Activated gamma-delta T cell treated with Interleukin-2 at 50 U/mL for 16 hours (primary cell): Measurements from ENCODE around the gene TOM1L2.
"Not testable (repeated sequence)": the region's sequence is repeated elsewhere in the genome, so short reads cannot be mapped to it uniquely, and the experiment has no call there.

Source experiments
- DNase-seq: peaks from one replicate; pipeline ENCODE4 v3.0.0-alpha.2; 2020

Gene TOM1L2

GRCh38 chr17:17970699-17971430, 1.3 kb downstream of the TOM1L2 start:
- no peak for DNase-seq

GRCh38 chr17:17966399-17966798, 5.8 kb downstream of the TOM1L2 start:
- DNase-seq, result no peak

GRCh38 chr17:17965152-17965721, 7.0 kb downstream of the TOM1L2 start:
- no peak for DNase-seq

GRCh38 chr17:17964710-17965109, 7.5 kb downstream of the TOM1L2 start:
- DNase-seq, result no peak

GRCh38 chr17:17963694-17964436, 8.3 kb downstream of the TOM1L2 start:
- DNase-seq, result no peak

GRCh38 chr17:17963066-17963465, 9.1 kb downstream of the TOM1L2 start:
- DNase-seq, result no peak

- no peak for DNase-seq
Measured at GRCh38 chr17:17960500-17961030, 11.6 kb downstream of the TOM1L2 start.

- no peak for DNase-seq
Measured at GRCh38 chr17:17959520-17960361, 12.5 kb downstream of the TOM1L2 start.

GRCh38 chr17:17958982-17959381, 13.2 kb downstream of the TOM1L2 start:
- DNase-seq, result no peak

GRCh38 chr17:17957584-17957916, 14.7 kb downstream of the TOM1L2 start:
- no peak for DNase-seq

- DNase-seq, result not testable (repeated sequence)
Measured at GRCh38 chr17:17955790-17956341, 16.3 kb downstream of the TOM1L2 start.

- no peak for DNase-seq
Measured at GRCh38 chr17:17954079-17954478, 18.1 kb downstream of the TOM1L2 start.

- no peak for DNase-seq
Measured at GRCh38 chr17:17952691-17953090, 19.5 kb downstream of the TOM1L2 start.

- DNase-seq, result no peak
Measured at GRCh38 chr17:17951524-17951923, 20.7 kb downstream of the TOM1L2 start.

GRCh38 chr17:17950806-17951205, 21.4 kb downstream of the TOM1L2 start:
- DNase-seq, result no peak

GRCh38 chr17:17950347-17950746, 21.9 kb downstream of the TOM1L2 start:
- no peak for DNase-seq

- no peak for DNase-seq
Measured at GRCh38 chr17:17947966-17948365, 24.2 kb downstream of the TOM1L2 start.

- DNase-seq, result no peak
Measured at GRCh38 chr17:17947309-17947708, 24.9 kb downstream of the TOM1L2 start.

GRCh38 chr17:17946093-17946492, 26.1 kb downstream of the TOM1L2 start:
- no peak for DNase-seq

GRCh38 chr17:17944743-17945142, 27.5 kb downstream of the TOM1L2 start:
- no peak for DNase-seq

- no peak for DNase-seq
Measured at GRCh38 chr17:17944242-17944641, 28.0 kb downstream of the TOM1L2 start.

- no peak for DNase-seq
Measured at GRCh38 chr17:17943281-17943984, 28.8 kb downstream of the TOM1L2 start.
